Endothelial cell of umbilical vein (primary cell): ENCODE data around the gene DIPK1C. TPM values are rescaled to one million over a fixed set of nuclear protein-coding genes. Genes with fewer than 3 reads are reported as not detected.

Experiments
- BruUV-seq: library from RNA; stranded (reverse); fragments of 400-500 nt; replicated peaks from 2 replicates; lab custom pipeline; 2021; lab: Mats Ljungman, UMichigan
- CTCF ChIA-PET: fragments of 300-600, 350-600 bp; sonication (Branson Sonifier 250); formaldehyde crosslinking; loops from one replicate; lab custom pipeline; 2021; ENCODE audit warnings: antibody characterized with exemption, inconsistent platforms; lab: Charles Lee
- POLR2A ChIA-PET: fragments of 300-600, 350-600 bp; sonication (Branson Sonifier 250); formaldehyde crosslinking; loops from one replicate; lab custom pipeline; 2021; ENCODE audit warnings: antibody characterized with exemption, inconsistent platforms; lab: Charles Lee
- DNase-seq: peaks from one replicate; pipeline ENCODE4 v3.0.0-alpha.2; 2011; ENCODE audit warnings: low read depth, low spot score
- FAIRE-seq: peaks from 2 replicates; lab custom pipeline; 2011; peaks lifted over from hg19 to GRCh38; lab: Jason Lieb, UNC
- H2AFZ ChIP-seq: 2 replicates; pipeline ENCODE4 v1.6.0; 2012; ENCODE audit warnings: low read depth, low read length, control low read depth, inconsistent platforms
- H3K27ac ChIP-seq: 2 replicates; pipeline ENCODE4 v1.5.1; 2011; ENCODE audit warnings: low read depth, mild to moderate bottlenecking, control low read depth, low read length, moderate library complexity; ENCODE audit not compliant: insufficient read depth
- H3K27me3 ChIP-seq, 2 experiments: 2 replicates each; pipeline versions ENCODE4 v1.6.0 to v1.6.1; 2011; ENCODE audit warnings: low read length in 2 of 2, mixed read lengths in 1 of 2; ENCODE audit not compliant: control insufficient read depth in 2 of 2, insufficient read depth in 2 of 2
- H3K36me3 ChIP-seq, 2 experiments: 2 replicates in 1 of 2; 3 replicates in 1 of 2; pipeline ENCODE4 v1.5.1; 2011; ENCODE audit warnings: low read length in 2 of 2, mild to moderate bottlenecking in 1 of 2, moderate library complexity in 1 of 2; ENCODE audit not compliant: control insufficient read depth in 2 of 2, insufficient read depth in 2 of 2; ENCODE audit errors: extremely low read depth in 1 of 2
- H3K4me1 ChIP-seq: 3 replicates; pipeline ENCODE4 v1.5.1; 2011; ENCODE audit warnings: mild to moderate bottlenecking, low read length; ENCODE audit not compliant: control insufficient read depth, insufficient read depth; ENCODE audit errors: extremely low read depth
- H3K4me2 ChIP-seq: 2 replicates; pipeline ENCODE4 v1.6.1; 2011; ENCODE audit warnings: low read length, control low read depth, mixed read lengths; ENCODE audit not compliant: insufficient read depth
- H3K4me3 ChIP-seq, 3 experiments: fragments of 200-600 bp in 1 of 3; sonication (generic), shearing (Covaris generic) in 1 of 3; replicated peaks in 1 of 3; 2 replicates each; pipeline ENCODE4 v1.5.1; 2011 to 2016; ENCODE audit warnings: control low read depth in 3 of 3, low read length in 3 of 3, mild to moderate bottlenecking in 2 of 3, inconsistent platforms in 1 of 3, low read depth in 1 of 3, moderate library complexity in 1 of 3; ENCODE audit not compliant: insufficient read depth in 1 of 3
- H3K79me2 ChIP-seq: 2 replicates; pipeline ENCODE4 v1.6.0; 2012; ENCODE audit warnings: low read length, inconsistent platforms; ENCODE audit not compliant: control insufficient read depth, insufficient read depth
- H3K9ac ChIP-seq: replicated peaks from 2 replicates; pipeline ENCODE3; 2011; ENCODE audit warnings: low read length, control low read depth; ENCODE audit not compliant: insufficient read depth; ENCODE audit errors: extremely low read depth
- H3K9me1 ChIP-seq: replicated peaks from 3 replicates; pipeline ENCODE4 v1.6.0; 2011; ENCODE audit warnings: mild to moderate bottlenecking, low read length; ENCODE audit not compliant: control insufficient read depth, insufficient read depth; ENCODE audit errors: extremely low read depth
- H3K9me3 ChIP-seq: replicated peaks from 2 replicates; pipeline ENCODE4 v1.5.1; 2012; ENCODE audit warnings: low read length, inconsistent platforms; ENCODE audit not compliant: control insufficient read depth, insufficient read depth
- H4K20me1 ChIP-seq: replicated peaks from 2 replicates; pipeline ENCODE3; 2011; ENCODE audit warnings: mild to moderate bottlenecking, low read length; ENCODE audit not compliant: control insufficient read depth, insufficient read depth; ENCODE audit errors: extremely low read depth
- CTCF ChIP-seq, 2 donors: IDR thresholded peaks; 1 replicate in 1 of 2; 2 replicates in 1 of 2; pipeline ENCODE4 v1.5.1; 2011; ENCODE audit warnings: low read length in 2 of 2, mild to moderate bottlenecking in 2 of 2, moderate library complexity in 2 of 2, control low read depth in 1 of 2, inconsistent platforms in 1 of 2, low read depth in 1 of 2; ENCODE audit not compliant: insufficient read depth in 1 of 2; ENCODE audit errors: extremely low read depth in 1 of 2
- EZH2 ChIP-seq: IDR thresholded peaks from 2 replicates; pipeline ENCODE4 v1.6.1; 2012; ENCODE audit warnings: borderline replicate concordance, low read depth, mild to moderate bottlenecking, moderate library complexity, low read length, inconsistent platforms; ENCODE audit not compliant: severe bottlenecking
- FOS ChIP-seq: IDR thresholded peaks from 2 replicates; pipeline ENCODE4 v1.6.1; 2011; ENCODE audit warnings: mild to moderate bottlenecking, low read length, moderate library complexity, borderline replicate concordance; ENCODE audit not compliant: insufficient read depth
- GATA2 ChIP-seq: IDR thresholded peaks from 2 replicates; pipeline ENCODE4 v1.7.0; 2011; ENCODE audit warnings: low read depth, mild to moderate bottlenecking, moderate library complexity, mixed read lengths, low read length; ENCODE audit not compliant: insufficient read length, insufficient read depth
- JUN ChIP-seq: IDR thresholded peaks from 2 replicates; pipeline ENCODE4 v1.6.1; 2011; ENCODE audit warnings: borderline replicate concordance, low read depth; ENCODE audit not compliant: insufficient read length, insufficient read depth
- MAX ChIP-seq: IDR thresholded peaks from 2 replicates; pipeline ENCODE4 v1.6.1; 2011; ENCODE audit not compliant: insufficient read depth, insufficient read length
- MYC ChIP-seq: IDR thresholded peaks from one replicate; pipeline ENCODE4 v1.6.1; 2011; ENCODE audit warnings: mild to moderate bottlenecking, low read depth, low read length
- POLR2A ChIP-seq: IDR thresholded peaks from 2 replicates; pipeline ENCODE4 v1.6.1; 2012; ENCODE audit warnings: low read depth, mild to moderate bottlenecking, control low read depth, low read length
- POLR2AphosphoS5 ChIP-seq: IDR thresholded peaks from 2 replicates; pipeline ENCODE4 v1.6.1; 2012; ENCODE audit warnings: low read depth, mild to moderate bottlenecking, control low read depth, low read length, moderate library complexity; ENCODE audit not compliant: insufficient read depth
- dilution Hi-C: fragments of 300-500 bp; cut with MboI; formaldehyde crosslinking; loops from one replicate; pipeline ENCODE4 v1.15.0; 2019; ENCODE audit warnings: low sequenced_read_pairs; ENCODE audit not compliant: extremely low pct_ligation_motif_present
- intact Hi-C: fragments of 100-400 bp; cut with micrococcal nuclease; formaldehyde crosslinking; loops from one replicate; pipeline ENCODE4 v1.10.0; 2022
- polyA plus RNA-seq, 4 experiments: library from polyadenylated mRNA; depleted of rRNA in 3 of 4; stranded (reverse) in 3 of 4; unstranded in 1 of 4; fragments of >200 nt; gene quantifications; 2 replicates each; pipeline versions ENCODE4 v1.2.1 to v1.2.3, GENCODE V29; 2011 to 2012; ENCODE audit warnings: missing spikeins in 1 of 4
- total RNA-seq: library from RNA; stranded (reverse); gene quantifications from 2 replicates; pipeline ENCODE4 v1.2.3, GENCODE V29; 2021

The DIPK1C gene
- total and polyA plus RNA-seq, 2 donors (not counting 3 experiments of a cell fraction or from before 2014, with no cell fraction given): not detected

GRCh38 chr18:74488864-74489263 is 31.8 kb upstream of the DIPK1C start:
- H3K79me2 ChIP-seq: no peaks in the 10 kb centered on the region
- no peak for FAIRE-seq
- H3K9me3 ChIP-seq: no peaks in the 10 kb centered on the region
- no peak overlapping the region for H3K4me3 ChIP-seq
- no peak overlapping the region for H3K4me2 ChIP-seq
- H4K20me1 ChIP-seq: no peaks in the 10 kb centered on the region
- BruUV-seq: no TSS peak
- dilution Hi-C loops (no loop called here), intact Hi-C loops (no loop called here)
- DNase-seq: no peak
- no peak overlapping the region for H2AFZ ChIP-seq
- no peaks in the 10 kb centered on the region for H3K4me1 ChIP-seq
- no peak overlapping the region for H3K9ac ChIP-seq
- peaks cover 15 to 20% of the 10 kb centered on the region in 2 experiments for H3K27me3 ChIP-seq
- ChIA-PET CTCF (no interaction called here), POLR2A (no interaction called here)
- H3K36me3 ChIP-seq: no peaks in the 10 kb centered on the region
- TF ChIP-seq GATA2 (no peak), FOS (no peak), POLR2AphosphoS5 (no peak), POLR2A (no peak), EZH2 (no peak), MAX (no peak), MYC (no peak), CTCF (IDR thresholded peaks at IDR 0.05; ENCODE audit: extremely low read depth in 1 of 2, insufficient read depth in 1 of 2, low read depth in 1 of 2, low read length in 2 of 2) (no peak), JUN (no peak)
- H3K9me1 ChIP-seq: no peaks in the 10 kb centered on the region
- no peak overlapping the region for H3K27ac ChIP-seq
